ACC112 (cell line): ENCODE results near the gene HTT-AS.

Experiments used
- H2AFZ ChIP-seq: fragments of 200-600 bp; sonication (generic); one replicate; pipeline ENCODE4 v1.6.0; 2017; ENCODE audit warnings: antibody characterized with exemption, low read length; ENCODE audit not compliant: unreplicated experiment
- H3K27ac ChIP-seq: fragments of 200-600 bp; sonication (generic); 2 replicates; pipeline ENCODE4 v1.5.1; 2014; ENCODE audit warnings: low read depth, mild to moderate bottlenecking, antibody characterized with exemption, low read length, moderate library complexity
- H3K27me3 ChIP-seq: fragments of 200-600 bp; sonication (generic); 2 replicates; pipeline ENCODE4 v1.6.1; 2014; ENCODE audit warnings: mild to moderate bottlenecking, antibody characterized with exemption, low read length, moderate library complexity, mixed read lengths; ENCODE audit not compliant: insufficient read depth
- H3K36me3 ChIP-seq: fragments of 200-600 bp; sonication (generic); 2 replicates; pipeline ENCODE4 v1.6.1; 2016; ENCODE audit warnings: mild to moderate bottlenecking, antibody characterized with exemption, low read length, moderate library complexity, mixed read lengths; ENCODE audit not compliant: insufficient read depth
- H3K4me1 ChIP-seq: fragments of 200-600 bp; sonication (generic); one replicate; pipeline ENCODE4 v1.6.1; 2016; ENCODE audit warnings: low read length, mixed read lengths; ENCODE audit not compliant: insufficient read depth, unreplicated experiment, control insufficient read depth
- H3K4me3 ChIP-seq: fragments of 200-600 bp; sonication (generic); 2 replicates; pipeline ENCODE4 v1.5.1; 2014; ENCODE audit warnings: mild to moderate bottlenecking, low read depth, low read length
- H3K79me2 ChIP-seq: fragments of 200-600 bp; sonication (generic); one replicate; pipeline ENCODE4 v1.6.0; 2016; ENCODE audit warnings: low read length; ENCODE audit not compliant: control insufficient read depth, unreplicated experiment, insufficient read depth

The HTT-AS gene

DNA sequence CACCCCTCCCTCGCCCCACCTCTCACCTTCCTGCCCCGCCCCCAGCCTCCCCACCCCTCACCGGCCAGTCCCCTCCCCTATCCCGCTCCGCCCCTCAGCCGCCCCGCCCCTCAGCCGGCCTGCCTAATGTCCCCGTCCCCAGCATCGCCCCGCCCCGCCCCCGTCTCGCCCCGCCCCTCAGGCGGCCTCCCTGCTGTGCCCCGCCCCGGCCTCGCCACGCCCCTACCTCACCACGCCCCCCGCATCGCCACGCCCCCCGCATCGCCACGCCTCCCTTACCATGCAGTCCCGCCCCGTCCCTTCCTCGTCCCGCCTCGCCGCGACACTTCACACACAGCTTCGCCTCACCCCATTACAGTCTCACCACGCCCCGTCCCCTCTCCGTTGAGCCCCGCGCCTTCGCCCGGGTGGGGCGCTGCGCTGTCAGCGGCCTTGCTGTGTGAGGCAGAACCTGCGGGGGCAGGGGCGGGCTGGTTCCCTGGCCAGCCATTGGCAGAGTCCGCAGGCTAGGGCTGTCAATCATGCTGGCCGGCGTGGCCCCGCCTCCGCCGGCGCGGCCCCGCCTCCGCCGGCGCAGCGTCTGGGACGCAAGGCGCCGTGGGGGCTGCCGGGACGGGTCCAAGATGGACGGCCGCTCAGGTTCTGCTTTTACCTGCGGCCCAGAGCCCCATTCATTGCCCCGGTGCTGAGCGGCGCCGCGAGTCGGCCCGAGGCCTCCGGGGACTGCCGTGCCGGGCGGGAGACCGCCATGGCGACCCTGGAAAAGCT lies at the start of gene HTT-AS, which contains the start of gene HTT:
TSS of gene HTT-AS (minus strand) at position 461 of the 768 bp plus-strand sequence.
TSS of gene HTT (plus strand) at position 604 of the 768 bp plus-strand sequence. CDS start at position 749, 145 bp downstream.
- H3K27me3 ChIP-seq = no peaks in the 10 kb centered on the region

DNA sequence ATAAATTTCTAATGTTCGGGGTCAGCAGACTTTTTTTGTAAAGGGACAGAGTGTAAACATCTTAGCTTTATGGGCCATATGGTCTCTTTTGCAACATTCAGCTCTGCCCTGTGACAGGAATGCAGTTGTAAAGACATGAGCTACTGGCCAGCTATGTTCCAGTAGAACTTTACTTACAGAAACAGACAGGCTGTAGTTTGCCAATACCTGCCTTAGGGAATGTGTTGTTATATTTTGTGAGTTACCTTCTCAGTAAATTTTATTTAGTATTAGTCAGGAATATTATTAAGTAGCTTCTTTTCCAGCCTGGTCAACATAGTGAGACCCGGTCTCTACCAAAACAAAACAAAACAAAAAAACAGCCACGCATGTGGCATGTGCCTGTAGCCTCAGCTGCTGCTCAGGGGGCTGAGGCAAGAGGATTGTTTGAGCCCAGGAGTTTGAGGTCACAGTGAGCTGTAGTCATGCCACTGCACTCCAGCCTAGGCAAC lies 48.9 kb upstream of the HTT-AS start:
- Histone ChIP-seq H3K27ac (peak overlapping the region; percentile 58), H3K36me3 (peaks cover 10% of the 10 kb centered on the region; the same call in 1 of the 2 replicates), H3K79me2 (no peaks in the 10 kb centered on the region), H3K4me3 (no peak overlapping the region; the same call in 1 of the 2 replicates), H2AFZ (no peak overlapping the region), H3K27me3 (no peaks in the 10 kb centered on the region), H3K4me1 (peaks cover 19% of the 10 kb centered on the region)

More for the DNA sequence above, at the start of gene HTT-AS, which contains the start of gene HTT:
- H3K36me3 ChIP-seq = no peaks in the 10 kb centered on the region
- H2AFZ ChIP-seq = peak within 1 kb of the TSS; percentile 79
- H3K4me1 ChIP-seq = no peaks in the 10 kb centered on the region
- H3K79me2 ChIP-seq = peaks cover 42% of the 10 kb centered on the region
- H3K4me3 ChIP-seq = peak within 1 kb of the TSS; percentile 92
- H3K27ac ChIP-seq = peak within 1 kb of the TSS; percentile 83

DNA sequence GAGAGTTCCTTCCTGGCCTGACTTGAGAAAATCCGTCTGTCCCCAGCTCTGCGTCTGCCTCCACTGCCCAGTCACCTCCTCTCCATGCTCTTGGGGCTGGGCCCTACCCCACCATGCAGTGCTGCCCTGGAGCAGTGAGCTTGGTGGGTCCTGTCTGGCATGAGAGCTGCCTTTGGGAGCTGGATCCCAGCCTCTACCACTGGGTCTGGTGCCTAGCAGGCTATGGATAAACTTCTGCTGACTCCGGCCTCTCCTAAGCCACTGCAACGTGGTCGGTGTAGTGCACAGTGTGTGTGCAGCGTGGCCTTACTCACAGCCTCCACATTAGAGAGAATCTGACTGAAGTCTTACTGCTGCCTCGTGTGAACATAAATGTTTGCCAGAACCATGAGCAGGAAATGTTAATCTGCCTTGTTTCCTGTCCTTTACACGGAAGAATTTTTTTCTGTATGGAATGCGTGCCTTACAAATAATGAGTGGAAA lies 47.8 kb upstream of the HTT-AS start:
- Histone ChIP-seq H3K4me3 (no peak overlapping the region), H3K4me1 (peaks cover 19% of the 10 kb centered on the region), H3K36me3 (peaks cover 6% of the 10 kb centered on the region), H3K79me2 (no peaks in the 10 kb centered on the region), H3K27ac (peak overlapping the region; percentile 58), H2AFZ (no peak overlapping the region), H3K27me3 (no peaks in the 10 kb centered on the region)

DNA sequence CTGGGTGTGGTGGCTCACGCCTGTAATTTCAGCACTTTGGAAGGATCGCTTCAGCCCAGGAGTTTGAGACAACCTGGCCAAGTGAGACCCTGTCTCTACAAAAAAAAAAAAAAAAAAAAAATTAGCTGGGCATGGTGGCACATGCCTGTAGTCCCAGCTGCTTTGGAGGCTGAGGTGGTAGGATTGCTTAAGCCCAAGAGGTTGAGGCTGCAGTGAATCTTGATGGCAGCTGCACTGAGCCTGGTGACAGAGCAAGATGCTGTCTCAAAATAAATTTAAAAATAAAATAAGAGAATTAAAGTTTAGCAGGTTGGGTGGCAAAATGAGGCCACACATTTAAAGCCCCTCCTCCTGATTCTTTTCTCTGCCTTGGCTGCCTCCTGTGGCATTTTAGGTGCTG lies 47.3 kb upstream of the HTT-AS start:
- no peaks in the 10 kb centered on the region for H3K79me2 ChIP-seq
- no peak overlapping the region for H2AFZ ChIP-seq
- H3K27me3 ChIP-seq = no peaks in the 10 kb centered on the region
- peak overlapping the region; percentile 58; the same call in 1 of the 2 replicates for H3K27ac ChIP-seq
- H3K4me3 ChIP-seq = no peak overlapping the region
- H3K4me1 ChIP-seq = peaks cover 19% of the 10 kb centered on the region
- peaks cover 6% of the 10 kb centered on the region for H3K36me3 ChIP-seq

DNA sequence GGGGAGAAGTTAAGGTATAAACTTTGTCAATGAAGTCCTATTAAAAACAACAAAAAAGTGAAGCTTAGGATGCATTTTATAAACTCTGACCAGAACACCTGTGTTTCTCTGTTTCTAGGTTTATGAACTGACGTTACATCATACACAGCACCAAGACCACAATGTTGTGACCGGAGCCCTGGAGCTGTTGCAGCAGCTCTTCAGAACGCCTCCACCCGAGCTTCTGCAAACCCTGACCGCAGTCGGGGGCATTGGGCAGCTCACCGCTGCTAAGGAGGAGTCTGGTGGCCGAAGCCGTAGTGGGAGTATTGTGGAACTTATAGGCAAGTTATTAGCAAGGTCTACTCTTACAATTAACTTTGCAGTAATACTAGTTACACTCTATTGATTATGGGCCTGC lies 46.8 kb upstream of the HTT-AS start:
- Histone ChIP-seq H3K4me3 (no peak overlapping the region), H3K36me3 (peaks cover 9% of the 10 kb centered on the region), H3K27me3 (no peaks in the 10 kb centered on the region), H2AFZ (no peak overlapping the region), H3K79me2 (no peaks in the 10 kb centered on the region), H3K4me1 (peaks cover 24% of the 10 kb centered on the region), H3K27ac (no peak overlapping the region)

DNA sequence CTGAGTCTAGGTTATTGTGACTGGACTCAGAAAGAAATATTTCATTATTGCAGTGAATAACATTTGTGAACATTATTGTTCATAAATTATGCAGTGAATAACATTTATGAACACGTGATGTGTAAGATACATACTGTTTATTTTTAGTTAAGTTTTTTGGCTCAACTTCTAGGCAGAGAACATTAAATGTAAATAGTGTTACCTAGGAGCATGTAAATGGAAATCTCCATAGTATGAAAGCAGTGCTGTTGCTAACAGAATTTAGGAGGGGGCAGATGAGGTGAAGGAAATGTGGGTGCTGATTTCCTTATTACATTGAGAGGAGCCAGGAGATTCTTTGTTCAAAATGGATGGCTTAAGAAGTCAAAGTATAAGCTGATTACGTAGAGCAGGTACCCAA lies 45.1 kb upstream of the HTT-AS start:
- no peaks in the 10 kb centered on the region for H3K27me3 ChIP-seq
- no peak overlapping the region for H3K4me3 ChIP-seq
- peaks cover 16% of the 10 kb centered on the region for H3K36me3 ChIP-seq
- no peak overlapping the region for H2AFZ ChIP-seq
- H3K4me1 ChIP-seq = peaks cover 32% of the 10 kb centered on the region
- no peak overlapping the region for H3K27ac ChIP-seq
- no peaks in the 10 kb centered on the region for H3K79me2 ChIP-seq

DNA sequence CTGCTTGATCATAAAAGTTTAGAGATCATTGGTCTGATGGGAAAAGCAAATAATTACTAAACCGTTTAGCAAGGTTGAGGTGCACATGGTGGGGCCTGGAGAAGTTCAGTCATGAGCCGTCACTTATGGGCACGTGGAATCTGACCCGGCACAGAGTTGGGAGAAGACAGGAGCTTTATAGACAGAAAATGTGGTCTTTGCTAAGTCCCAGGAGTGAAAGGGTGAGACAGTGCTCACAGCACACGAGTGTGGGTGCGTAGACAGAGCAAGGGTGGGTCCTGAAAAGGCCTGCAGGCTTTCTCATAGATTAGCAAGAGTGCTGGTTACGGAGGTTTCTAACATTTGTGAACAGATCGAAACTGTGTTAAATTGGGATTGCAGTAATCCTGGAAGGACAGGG lies 44.0 kb upstream of the HTT-AS start:
- Histone ChIP-seq H3K27ac (no peak overlapping the region), H3K79me2 (no peaks in the 10 kb centered on the region), H3K27me3 (no peaks in the 10 kb centered on the region), H2AFZ (no peak overlapping the region), H3K36me3 (peaks cover 16% of the 10 kb centered on the region), H3K4me3 (no peak overlapping the region), H3K4me1 (peaks cover 27% of the 10 kb centered on the region)

DNA sequence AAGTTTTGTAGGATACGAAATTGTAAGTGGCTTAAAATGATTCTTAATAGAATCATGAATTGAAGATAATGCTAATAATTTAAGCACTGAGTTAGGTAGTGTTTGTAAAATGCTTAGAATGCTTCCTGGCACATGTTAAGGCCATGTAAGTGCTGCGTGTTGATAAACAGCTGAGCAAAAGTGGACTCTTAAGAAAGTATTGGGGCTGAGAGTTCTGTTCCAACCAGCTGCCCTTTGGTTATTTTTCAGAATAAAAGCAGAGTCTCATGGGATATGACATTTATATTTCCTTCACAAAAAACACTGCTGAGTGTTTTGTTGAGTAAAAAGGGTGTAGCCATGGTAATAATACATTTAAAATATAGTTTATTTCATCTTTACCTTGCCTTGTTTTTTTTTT lies 42.6 kb upstream of the HTT-AS start:
- Histone ChIP-seq H3K36me3 (peaks cover 16% of the 10 kb centered on the region), H3K4me3 (no peak overlapping the region), H3K27ac (no peak overlapping the region), H3K27me3 (no peaks in the 10 kb centered on the region), H2AFZ (no peak overlapping the region), H3K79me2 (peaks cover 2% of the 10 kb centered on the region), H3K4me1 (peaks cover 28% of the 10 kb centered on the region)

DNA sequence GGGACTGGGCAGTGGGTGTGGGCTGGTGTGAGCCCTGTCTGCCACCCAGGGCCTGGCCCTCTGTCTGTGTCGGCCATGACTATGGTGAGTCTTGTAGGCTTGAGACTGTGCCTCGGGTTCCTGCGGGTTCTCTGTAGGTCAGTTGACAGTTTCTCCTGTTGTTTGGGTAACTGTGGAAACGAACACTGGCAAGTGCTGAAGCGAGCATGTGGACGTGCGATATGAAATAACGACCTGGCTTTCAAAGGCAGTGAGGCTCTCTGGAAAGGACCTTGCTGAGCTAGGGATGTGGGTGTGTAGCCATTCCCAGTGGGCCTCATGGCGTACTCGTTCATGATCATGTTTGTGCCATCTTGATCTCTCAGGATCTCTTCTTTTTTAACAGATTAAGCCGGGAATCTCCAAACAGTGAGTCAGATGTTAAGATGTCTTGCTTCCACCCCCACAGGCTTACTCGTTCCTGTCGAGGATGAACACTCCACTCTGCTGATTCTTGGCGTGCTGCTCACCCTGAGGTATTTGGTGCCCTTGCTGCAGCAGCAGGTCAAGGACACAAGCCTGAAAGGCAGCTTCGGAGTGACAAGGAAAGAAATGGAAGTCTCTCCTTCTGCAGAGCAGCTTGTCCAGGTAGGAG lies 41.4 kb upstream of the HTT-AS start:
- peaks cover 2% of the 10 kb centered on the region for H3K79me2 ChIP-seq
- H2AFZ ChIP-seq = no peak overlapping the region
- H3K4me1 ChIP-seq = peaks cover 39% of the 10 kb centered on the region
- no peaks in the 10 kb centered on the region for H3K27me3 ChIP-seq
- peaks cover 16% of the 10 kb centered on the region for H3K36me3 ChIP-seq
- H3K4me3 ChIP-seq = no peak overlapping the region
- H3K27ac ChIP-seq = peak overlapping the region; percentile 54

DNA sequence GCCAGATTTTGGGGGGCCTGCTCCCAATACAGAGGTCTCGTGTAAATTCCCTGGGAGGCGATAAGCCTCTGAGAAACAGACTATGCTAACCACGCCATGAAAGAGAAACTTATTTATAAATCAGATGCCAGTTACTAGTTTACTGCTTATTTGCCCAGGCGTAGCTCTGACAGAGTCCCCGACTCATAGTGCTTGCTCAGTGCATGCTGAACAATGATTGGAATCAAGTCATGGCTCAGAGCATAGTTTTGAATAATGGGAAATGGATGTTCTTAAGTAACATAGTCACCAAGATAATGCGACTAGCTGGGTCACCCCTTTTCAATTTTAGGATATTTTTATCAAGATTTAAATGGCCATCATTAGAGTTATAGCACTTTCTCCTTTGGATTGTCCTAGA lies 40.0 kb upstream of the HTT-AS start:
- Histone ChIP-seq H3K36me3 (peaks cover 23% of the 10 kb centered on the region), H3K27ac (no peak overlapping the region), H3K4me3 (no peak overlapping the region), H3K79me2 (peaks cover 9% of the 10 kb centered on the region), H2AFZ (no peak overlapping the region), H3K27me3 (no peaks in the 10 kb centered on the region), H3K4me1 (peaks cover 44% of the 10 kb centered on the region)
